KOPT-K1 (cell line): Measurements from ENCODE around the gene DNAJA4.

ENCODE experiments used
- H3K27ac ChIP-seq: fragments of 200-600 bp; sonication (generic); 2 replicates; pipeline ENCODE4 v1.5.1; 2016; ENCODE audit warnings: antibody characterized with exemption, mild to moderate bottlenecking, low read depth, low read length; ENCODE audit not compliant: poor library complexity, severe bottlenecking
- H3K36me3 ChIP-seq: fragments of 200-600 bp; sonication (generic); 2 replicates; pipeline ENCODE4 v1.5.1; 2017; ENCODE audit warnings: antibody characterized with exemption, mild to moderate bottlenecking, low read length, moderate library complexity; ENCODE audit not compliant: insufficient read depth
- H3K9me3 ChIP-seq: fragments of 200-600 bp; sonication (generic); 2 replicates; pipeline ENCODE4 v1.5.1; 2017; ENCODE audit warnings: antibody characterized with exemption, low read length, mild to moderate bottlenecking; ENCODE audit not compliant: insufficient read depth, poor library complexity, severe bottlenecking

The DNAJA4 gene

DNA sequence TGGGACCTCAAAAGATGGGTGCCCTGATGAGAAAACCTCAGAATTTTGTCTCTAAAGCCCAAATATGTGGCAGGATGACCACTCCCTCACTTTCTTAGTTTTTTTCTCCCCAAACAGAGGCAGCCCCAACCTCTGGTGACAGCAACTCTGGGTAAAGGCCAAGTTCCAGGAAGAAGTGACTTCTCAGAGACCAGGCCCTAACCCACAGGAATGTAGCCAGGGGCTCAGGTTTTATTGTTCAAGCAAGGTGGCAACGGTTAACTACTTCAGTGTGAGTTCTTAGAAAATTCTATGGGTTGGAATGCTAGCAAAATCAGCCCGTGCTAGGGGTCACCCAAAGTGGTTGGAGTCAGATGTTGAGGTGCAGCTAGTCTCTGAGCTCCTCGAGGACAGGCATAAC is 5.1 kb upstream of the DNAJA4 start:
- Histone ChIP-seq H3K9me3 (no peaks in the 10 kb centered on the region), H3K36me3 (no peaks in the 10 kb centered on the region), H3K27ac (no peak overlapping the region)

DNA sequence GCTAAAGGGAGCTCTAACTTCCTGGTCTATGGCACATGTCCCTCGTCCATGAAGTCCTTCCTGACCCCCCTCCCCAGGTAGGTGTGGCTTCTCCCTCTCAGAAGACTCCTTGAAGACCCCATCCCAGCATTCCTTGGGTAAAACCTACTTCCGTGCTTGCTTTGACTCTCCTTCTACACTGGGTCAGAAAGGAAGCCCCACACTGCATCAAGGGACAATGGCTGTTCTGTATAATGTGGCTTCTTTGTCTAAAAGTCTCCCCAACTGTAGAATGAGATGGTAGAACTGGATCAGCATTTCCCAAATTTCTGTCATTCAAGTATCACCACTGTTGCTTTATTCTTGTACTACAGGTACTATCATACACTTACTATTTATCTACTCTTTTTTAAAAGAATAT is 3.9 kb upstream of the DNAJA4 start:
- Histone ChIP-seq H3K36me3 (no peaks in the 10 kb centered on the region), H3K9me3 (no peaks in the 10 kb centered on the region), H3K27ac (no peak overlapping the region)

DNA sequence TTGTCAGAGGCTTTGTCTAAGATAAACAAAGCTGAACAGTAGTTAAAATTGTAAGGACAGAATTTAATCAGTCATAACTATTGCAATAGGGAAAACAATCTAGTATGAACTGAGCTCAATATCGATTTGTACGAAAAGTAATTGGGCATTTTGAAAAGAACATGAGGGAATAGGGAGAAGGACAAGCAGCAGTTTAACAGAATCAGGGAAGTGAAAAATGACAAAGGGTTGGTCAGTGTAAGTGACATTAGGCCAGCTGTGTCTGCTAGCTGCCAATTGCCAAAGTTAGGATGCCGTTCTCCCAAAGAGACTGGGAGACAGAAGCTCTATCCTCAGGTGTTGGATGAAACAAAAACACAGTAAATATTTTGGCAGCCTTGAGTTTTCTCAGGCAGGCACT is 3.3 kb upstream of the DNAJA4 start:
- no peak overlapping the region for H3K27ac ChIP-seq
- no peaks in the 10 kb centered on the region for H3K36me3 ChIP-seq
- no peaks in the 10 kb centered on the region for H3K9me3 ChIP-seq

DNA sequence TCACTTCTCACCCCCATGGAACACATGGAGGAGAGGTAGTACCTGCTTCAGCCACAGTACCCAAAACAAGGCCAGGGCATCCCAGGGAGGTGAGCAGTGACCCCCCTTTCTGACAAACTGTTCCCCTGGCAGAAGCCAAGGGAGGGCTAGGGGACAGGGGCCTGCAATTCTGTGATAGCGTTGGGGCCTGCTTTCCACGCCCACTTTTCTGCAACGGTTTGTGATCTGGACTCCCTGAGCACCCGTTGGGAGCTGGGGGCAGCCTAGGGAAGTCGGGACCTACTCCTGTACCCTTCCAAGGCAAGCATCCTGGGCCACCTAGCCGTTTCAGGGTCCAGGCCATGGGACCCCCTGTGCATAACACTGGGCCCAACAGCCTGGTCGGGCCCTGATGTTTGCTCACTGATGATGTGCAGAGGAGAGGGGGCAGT is 996 bp upstream of the DNAJA4 start:
- Histone ChIP-seq H3K27ac (no peak overlapping the region), H3K36me3 (no peaks in the 10 kb centered on the region), H3K9me3 (no peaks in the 10 kb centered on the region)

DNA sequence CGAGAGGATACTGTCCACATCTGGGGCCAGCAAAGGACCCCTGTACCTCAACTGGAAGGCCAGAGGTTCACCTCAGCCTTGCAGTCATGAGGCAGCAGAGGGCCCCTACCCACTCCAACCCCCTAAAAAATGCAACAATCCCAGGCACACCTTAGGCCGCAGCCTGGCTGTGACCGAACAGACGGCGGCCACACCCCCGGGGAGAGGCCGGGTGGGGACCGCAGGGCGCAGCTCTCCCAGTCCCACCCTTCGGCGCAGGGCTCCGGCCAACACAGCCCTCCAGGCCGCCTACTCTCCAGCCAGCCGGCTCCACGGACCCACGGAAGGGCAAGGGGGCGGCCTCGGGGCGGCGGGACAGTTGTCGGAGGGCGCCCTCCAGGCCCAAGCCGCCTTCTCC is 457 bp upstream of the DNAJA4 start:
- Histone ChIP-seq H3K36me3 (no peaks in the 10 kb centered on the region), H3K9me3 (no peaks in the 10 kb centered on the region), H3K27ac (no peak overlapping the region)

DNA sequence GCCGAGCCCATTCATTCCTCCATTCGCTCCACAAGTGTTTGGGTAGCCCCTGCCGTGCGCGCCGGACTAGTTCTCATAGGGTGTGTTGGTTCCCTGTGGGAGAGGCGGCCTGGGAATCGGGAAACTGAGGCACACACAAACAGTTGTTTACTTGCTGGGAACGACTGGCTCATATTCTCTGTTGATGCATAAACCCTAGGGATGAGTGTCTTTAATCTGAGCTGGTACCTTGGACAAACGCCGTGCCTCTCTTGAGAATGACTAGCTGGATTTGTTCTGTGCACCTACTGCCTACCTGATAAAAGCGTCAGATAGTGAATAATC is 737 bp downstream of the DNAJA4 start:
- H3K9me3 ChIP-seq: no peaks in the 10 kb centered on the region
- H3K27ac ChIP-seq: no peak overlapping the region
- H3K36me3 ChIP-seq: no peaks in the 10 kb centered on the region

DNA sequence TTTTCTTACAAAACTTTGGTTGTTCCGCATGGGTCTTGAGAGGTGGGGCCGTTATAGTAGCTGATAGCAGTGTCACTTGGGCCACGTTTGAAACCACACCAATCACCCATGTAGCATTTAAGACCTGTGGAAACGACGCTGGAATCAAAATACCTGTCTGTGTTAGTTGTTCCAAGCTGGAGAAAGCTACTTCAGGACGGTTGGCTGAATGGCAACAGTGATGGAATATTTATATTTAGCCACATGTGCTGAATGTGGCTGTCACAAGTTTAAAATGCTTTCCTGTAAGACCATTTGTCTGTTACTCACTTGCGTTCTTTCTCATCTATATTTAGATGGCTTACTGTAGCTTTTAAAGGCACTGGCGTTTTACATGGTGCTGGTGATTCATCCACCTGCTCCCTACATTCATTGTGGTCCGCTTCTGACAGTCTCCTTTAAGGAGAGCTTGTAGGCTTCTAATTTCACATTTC is 1.4 kb downstream of the DNAJA4 start:
- H3K9me3 ChIP-seq: no peaks in the 10 kb centered on the region
- no peak overlapping the region for H3K27ac ChIP-seq
- no peaks in the 10 kb centered on the region for H3K36me3 ChIP-seq

DNA sequence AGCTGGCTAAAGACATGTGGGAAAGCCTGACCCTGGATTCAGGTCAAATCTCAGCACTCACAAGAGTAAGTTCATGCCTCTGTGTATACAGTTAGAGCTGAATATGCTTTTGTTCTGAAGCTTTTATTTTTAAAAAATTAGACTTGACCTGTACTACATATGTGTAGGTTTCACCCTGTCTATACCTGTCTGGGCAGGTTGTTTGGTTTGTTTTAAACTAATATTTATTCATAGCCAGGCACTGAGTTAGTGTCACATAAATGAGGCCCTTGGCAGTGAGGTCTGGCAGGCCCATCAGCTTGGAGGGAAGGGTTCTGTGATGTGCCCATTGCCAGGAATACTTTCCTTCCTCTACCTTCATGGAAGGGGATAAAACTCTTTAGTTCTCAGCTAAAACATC is 1.9 kb downstream of the DNAJA4 start:
- H3K36me3 ChIP-seq: no peaks in the 10 kb centered on the region
- no peak overlapping the region for H3K27ac ChIP-seq
- H3K9me3 ChIP-seq: no peaks in the 10 kb centered on the region

DNA sequence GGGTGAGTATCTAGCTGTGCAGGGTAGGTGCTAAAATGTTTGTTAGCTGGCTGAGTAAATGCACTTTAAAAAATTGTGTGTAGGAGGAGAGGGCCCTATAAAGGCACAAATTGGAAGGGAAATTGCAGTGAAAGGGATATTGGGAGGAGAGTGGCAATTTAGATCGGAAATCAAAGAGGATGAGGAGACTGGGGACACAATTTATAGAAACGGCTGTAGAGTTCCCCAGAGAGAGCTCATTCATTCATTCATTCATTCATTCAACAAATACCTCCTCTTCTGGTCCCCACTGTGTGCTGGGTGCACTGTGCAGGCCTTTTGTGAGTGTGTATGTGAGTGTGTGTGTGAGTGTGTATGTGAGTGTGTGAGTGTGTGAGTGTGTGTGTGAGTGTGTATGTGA is 2.4 kb downstream of the DNAJA4 start:
- H3K36me3 ChIP-seq: no peaks in the 10 kb centered on the region
- H3K27ac ChIP-seq: no peak overlapping the region
- no peaks in the 10 kb centered on the region for H3K9me3 ChIP-seq

DNA sequence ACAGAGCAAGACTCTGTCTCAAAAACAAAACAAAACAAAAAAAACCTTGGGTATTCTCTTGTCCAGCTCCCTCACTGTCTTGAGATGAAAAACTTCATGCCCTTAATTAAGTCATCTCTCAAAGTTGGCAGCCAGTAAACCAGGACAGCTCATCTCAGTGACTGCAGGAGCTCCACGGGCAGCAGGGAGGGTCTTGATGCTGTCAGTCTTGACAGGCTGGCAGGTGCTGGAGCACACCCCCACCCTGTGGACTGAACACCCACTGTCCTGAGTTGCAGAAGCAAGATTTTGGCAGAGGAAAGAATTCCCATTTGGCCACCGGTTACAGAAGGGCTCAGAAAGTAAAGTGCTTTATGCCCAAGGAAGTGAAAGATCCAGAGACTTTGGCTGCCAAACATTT is 8.0 kb downstream of the DNAJA4 start:
- no peaks in the 10 kb centered on the region for H3K36me3 ChIP-seq
- H3K9me3 ChIP-seq: no peaks in the 10 kb centered on the region
- no peak overlapping the region for H3K27ac ChIP-seq

DNA sequence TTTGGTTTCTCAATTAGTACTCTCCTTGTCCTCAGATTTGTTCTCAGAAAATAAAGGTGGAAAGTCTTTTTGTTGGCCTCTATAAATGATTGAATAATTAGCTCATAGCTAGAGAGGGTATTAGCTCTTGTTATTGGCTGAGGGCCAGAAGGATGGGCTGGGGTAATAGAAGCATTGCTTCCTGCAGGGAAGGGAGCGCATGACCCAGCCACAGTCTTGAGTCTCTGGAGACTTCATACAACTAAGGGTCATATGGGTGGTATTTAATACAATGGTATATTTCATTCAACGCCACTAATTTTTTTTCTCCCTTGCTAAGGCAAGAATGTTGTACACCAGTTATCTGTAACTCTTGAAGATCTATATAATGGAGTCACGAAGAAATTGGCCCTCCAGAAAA is 8.4 kb downstream of the DNAJA4 start:
- no peaks in the 10 kb centered on the region; the same call in 1 of the 2 replicates for H3K36me3 ChIP-seq
- H3K9me3 ChIP-seq: no peaks in the 10 kb centered on the region
- H3K27ac ChIP-seq: no peak overlapping the region

DNA sequence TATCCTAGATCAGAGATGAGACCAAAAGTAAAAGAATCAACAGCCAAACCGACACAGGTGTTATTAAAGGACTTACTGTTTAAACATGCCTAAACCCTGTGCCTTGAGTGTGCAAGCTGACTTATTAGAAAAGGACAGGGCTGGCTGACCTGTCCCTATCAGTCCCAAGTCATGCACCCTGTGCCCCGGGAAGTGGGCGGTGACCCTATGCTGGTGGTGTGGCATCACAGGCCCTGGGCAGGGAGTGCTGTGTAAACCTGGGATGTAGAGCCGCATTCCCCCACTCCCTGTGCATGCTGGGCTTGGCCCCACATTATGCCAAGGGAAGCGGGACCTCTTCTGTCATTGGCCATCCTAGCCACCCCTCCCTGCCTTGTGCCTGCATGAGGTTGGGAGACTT is 10.6 kb downstream of the DNAJA4 start:
- H3K36me3 ChIP-seq: no peaks in the 10 kb centered on the region; the same call in 1 of the 2 replicates

DNA sequence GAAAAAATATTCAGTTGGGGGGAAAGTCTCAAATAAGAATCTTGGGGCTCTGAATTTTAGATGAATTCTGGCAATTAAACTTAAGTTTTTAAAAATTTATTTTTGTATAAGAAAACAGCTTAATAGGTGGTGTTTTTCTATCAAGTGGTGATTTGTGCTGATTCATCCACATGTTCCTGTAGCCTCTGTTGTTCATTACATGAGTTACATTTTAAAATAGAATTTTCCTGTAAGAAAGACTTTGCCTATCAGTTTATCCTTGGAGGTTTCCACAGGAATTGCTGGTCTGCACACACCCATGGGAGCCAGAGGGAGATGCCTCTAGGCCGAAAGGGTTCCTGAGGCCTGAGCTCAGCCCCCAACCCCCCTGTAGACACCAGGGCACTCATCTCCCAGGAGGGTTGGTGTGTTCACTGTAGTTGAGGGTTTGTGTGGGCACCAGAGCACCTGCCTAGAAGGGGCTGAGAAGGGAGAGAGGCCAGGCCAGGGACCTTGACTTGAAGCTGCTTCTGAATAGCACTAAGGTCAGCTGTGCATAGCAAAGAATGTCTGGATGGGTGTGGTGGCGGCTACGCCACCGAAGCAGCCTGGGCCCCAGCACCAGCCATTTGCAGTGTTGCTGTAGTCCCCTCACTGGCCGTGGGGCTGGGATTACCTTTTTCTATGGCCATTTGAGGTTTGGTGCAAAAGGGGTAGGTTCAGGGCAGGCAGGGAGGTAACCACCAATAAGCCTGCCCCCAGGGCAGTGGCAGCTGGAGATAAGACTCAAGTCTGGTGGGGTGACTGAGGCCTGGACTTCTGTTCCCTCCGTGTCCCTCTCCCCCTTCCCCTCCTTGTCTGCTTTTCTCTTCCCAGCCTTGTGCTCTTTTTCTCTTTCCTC is 11.9 kb downstream of the DNAJA4 start:
- no peaks in the 10 kb centered on the region for H3K9me3 ChIP-seq
- no peak overlapping the region for H3K27ac ChIP-seq
- H3K36me3 ChIP-seq: peaks cover 4% of the 10 kb centered on the region; the same call in 1 of the 2 replicates

More for the DNA sequence above, 10.6 kb downstream of the DNAJA4 start:
- H3K27ac ChIP-seq: no peak overlapping the region
- no peaks in the 10 kb centered on the region for H3K9me3 ChIP-seq

DNA sequence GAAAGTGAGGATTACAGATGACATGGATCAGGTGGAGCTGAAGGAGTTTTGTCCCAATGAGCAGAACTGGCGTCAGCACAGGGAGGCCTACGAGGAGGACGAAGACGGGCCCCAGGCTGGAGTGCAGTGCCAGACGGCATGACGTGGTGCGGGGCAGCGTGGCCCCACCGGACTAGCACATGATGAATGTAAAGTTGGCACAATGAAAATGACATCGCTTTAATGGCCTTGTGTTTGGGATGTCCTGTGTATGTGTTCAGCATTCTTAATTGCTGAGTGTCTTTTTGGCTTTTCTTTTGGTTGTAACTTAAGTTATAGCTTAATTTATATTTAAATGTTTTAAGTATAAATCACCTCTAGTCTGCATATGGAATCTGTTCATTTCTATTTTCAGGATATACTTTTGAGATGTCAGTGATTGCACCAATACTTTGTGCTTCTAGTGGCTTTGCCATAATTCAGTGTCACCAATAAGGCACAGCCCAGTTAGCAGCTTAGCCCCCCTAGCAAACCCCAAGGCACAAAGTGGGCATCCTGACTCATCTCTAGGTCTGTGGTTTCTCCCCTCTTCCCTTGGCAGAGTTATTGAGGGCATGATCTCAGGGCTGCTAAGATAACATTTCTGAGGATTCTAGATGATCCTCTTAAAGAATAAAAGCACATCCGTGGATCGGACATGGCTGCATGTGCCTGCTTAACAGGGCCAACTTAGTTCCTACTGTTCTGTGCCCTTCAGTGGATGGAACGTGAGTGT is 16.1 kb downstream of the DNAJA4 start:
- Histone ChIP-seq H3K9me3 (no peaks in the 10 kb centered on the region), H3K27ac (no peak overlapping the region), H3K36me3 (peaks cover 45% of the 10 kb centered on the region)

DNA sequence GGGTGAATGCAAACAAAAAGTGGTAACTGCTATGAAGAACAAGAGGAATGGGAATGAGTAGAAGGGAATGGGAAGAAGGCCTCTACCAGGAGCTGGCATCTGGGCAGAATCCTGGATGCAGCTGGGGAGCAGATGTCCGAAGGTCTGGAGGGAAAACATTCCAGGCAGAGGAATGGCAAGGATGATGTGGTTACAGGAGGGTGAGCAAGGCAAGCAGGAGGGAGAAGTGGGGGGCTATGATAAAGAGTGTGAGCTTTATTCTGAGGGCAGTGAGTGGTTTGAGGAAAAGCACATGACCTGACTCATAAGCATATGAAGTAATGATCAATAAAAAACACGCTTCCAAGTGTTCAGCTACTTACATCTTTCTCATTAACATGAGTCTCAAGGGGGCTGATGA is 18.0 kb downstream of the DNAJA4 start:
- Histone ChIP-seq H3K36me3 (peaks cover 63% of the 10 kb centered on the region), H3K9me3 (no peaks in the 10 kb centered on the region), H3K27ac (no peak overlapping the region)
